ENCODE measurements around the gene LAMTOR5.

DNA sequence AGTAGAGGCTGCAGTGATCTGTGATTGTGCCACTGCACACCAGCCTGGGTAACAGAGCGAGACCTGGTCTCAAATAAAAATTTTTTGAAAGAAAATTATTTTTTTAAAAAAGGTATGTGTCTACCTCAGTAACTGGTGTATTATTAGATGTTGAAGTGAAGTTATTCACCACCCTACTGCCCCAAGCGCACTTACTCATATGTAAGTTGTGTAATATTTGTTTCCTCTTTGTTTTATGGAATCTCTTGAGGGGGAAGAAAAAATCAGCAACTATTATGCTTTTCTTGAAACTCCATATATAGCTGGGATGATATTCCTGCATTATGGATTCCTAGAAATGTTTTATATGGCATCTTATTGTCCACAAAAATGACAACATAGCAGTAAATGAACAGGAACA lies 47.1 kb downstream of the LAMTOR5 start:
- no peak for TF ChIP-seq POLR2A (IDR thresholded peaks at IDR 0.05)
- TF ChIP-seq CTCF (IDR thresholded peaks at IDR 0.05), result no peak

All from thyroid gland (tissue), 4 donors.